Naive thymus-derived CD4-positive, alpha-beta T cell (primary cell): ENCODE measurements around the gene GRIN2A. TPM values are rescaled to one million over a fixed set of nuclear protein-coding genes. Genes with fewer than 3 reads are reported as not detected.

ENCODE experiments used
- polyA plus RNA-seq, 2 donors: library from polyadenylated mRNA; unstranded; fragments of 300-500 nt; fragmentation: Illumina TruSeq; gene quantifications; one replicate each; pipeline ENCODE4 v1.2.3, GENCODE V29; 2021
- total RNA-seq, 6 experiments: library from RNA in 5 of 6; stranded (reverse) in 5 of 6; gene quantifications; 1 replicate in 5 of 6; 2 replicates in 1 of 6; pipeline ENCODE4 v1.2.3 and lab custom pipeline; 2021 to 2026

GRIN2A gene
- total and polyA plus RNA-seq, 7 experiments from 2014 or later, result not detected

Other genes starting within 250 kb of the GRIN2A start
- gene ATF7IP2, start 203.6 kb upstream of the GRIN2A start, total RNA-seq, result 10 to 100 TPM; 56.5 to 75.5 (median 67.1) TPM
- gene ATF7IP2, start 203.6 kb upstream of the GRIN2A start, polyA plus RNA-seq, result 100 to 1,000 TPM; 148 to 304 TPM